AG04450 (cell line): Measurements from ENCODE around the gene MEIKIN. TPM values are rescaled to one million over a fixed set of nuclear protein-coding genes. Genes with fewer than 3 reads are reported as not detected.

Experiments
- CTCF ChIA-PET: fragments of 300-600, 350-600 bp; formaldehyde crosslinking; extraction: SDS; loops from one replicate; lab custom pipeline; 2022; ENCODE audit warnings: antibody characterized with exemption, inconsistent platforms; lab: Charles Lee
- POLR2A ChIA-PET: fragments of 350-600 bp; formaldehyde crosslinking; extraction: SDS; loops from one replicate; lab custom pipeline; 2021; ENCODE audit warnings: antibody characterized with exemption, inconsistent platforms; lab: Yijun Ruan, JAX
- DNase-seq: peaks from one replicate; pipeline ENCODE4 v3.0.0-alpha.2; 2011; ENCODE audit warnings: low read depth, low spot score
- H3K27ac ChIP-seq: one replicate; pipeline ENCODE4 v1.5.1; 2012; ENCODE audit warnings: low read depth, low read length, control low read depth
- H3K27me3 ChIP-seq: one replicate; pipeline ENCODE4 v1.6.0; 2012; ENCODE audit warnings: low read length; ENCODE audit not compliant: control insufficient read depth, insufficient read depth
- H3K4me3 ChIP-seq: 2 replicates; pipeline ENCODE4 v1.5.1; 2011; ENCODE audit warnings: mild to moderate bottlenecking, low read depth, low read length, control low read depth
- H3K9me3 ChIP-seq: 2 replicates; pipeline ENCODE4 v1.5.1; 2012; ENCODE audit warnings: low read length; ENCODE audit not compliant: control insufficient read depth, insufficient read depth
- CTCF ChIP-seq: IDR thresholded peaks from 2 replicates; pipeline ENCODE4 v1.5.1; 2011; ENCODE audit warnings: low read depth, low read length, control low read depth, inconsistent platforms
- polyA plus RNA-seq: library from polyadenylated mRNA; depleted of rRNA; stranded (reverse); fragments of >200 nt; gene quantifications from 2 replicates; pipeline ENCODE4 v1.2.3, GENCODE V29; 2011

The MEIKIN gene
- polyA plus RNA-seq, 1 experiment = not detected

- Histone ChIP-seq H3K9me3 (no peaks in the 10 kb centered on the region), H3K27me3 (no peaks in the 10 kb centered on the region), H3K4me3 (no peak overlapping the region), H3K27ac (no peak overlapping the region)
- CTCF ChIA-PET = interaction anchor here (1.2 kb wide), 1 partner anchor 11 kb away, joined by 3 read pairs; no protein-coding TSS in a partner anchor
- POLR2A ChIA-PET = interaction anchor here (1.0 kb wide), 1 partner anchor 201 kb away, joined by 3 read pairs; no protein-coding TSS in a partner anchor
- no peak for TF ChIP-seq CTCF
- no peak for DNase-seq
Measured at GRCh38 chr5:131790550-131790949, 154.9 kb downstream of the MEIKIN start.

- TF ChIP-seq CTCF = no peak
- Histone ChIP-seq H3K27me3 (no peaks in the 10 kb centered on the region), H3K4me3 (no peak overlapping the region), H3K27ac (no peak overlapping the region), H3K9me3 (no peaks in the 10 kb centered on the region)
- CTCF ChIA-PET = no interaction called here
- no peak for DNase-seq
- POLR2A ChIA-PET = no interaction called here
Measured at GRCh38 chr5:131789765-131790164, 155.7 kb downstream of the MEIKIN start.

- H3K27ac ChIP-seq = no peak overlapping the region
- CTCF ChIA-PET = no interaction called here
Measured at GRCh38 chr5:131787736-131788135, 157.7 kb downstream of the MEIKIN start.

GRCh38 chr5:131786900-131787692, 158.4 kb downstream of the MEIKIN start:
- H3K4me3 ChIP-seq = no peak overlapping the region
- no peaks in the 10 kb centered on the region for H3K27me3 ChIP-seq
- peaks cover 5% of the 10 kb centered on the region; the same call in 1 of the 2 replicates for H3K9me3 ChIP-seq
- POLR2A ChIA-PET = interaction anchor here (2.0 kb wide), 1 partner anchor 10 kb away, joined by 6 read pairs; the partner anchor contains the start of gene FNIP1
- TF ChIP-seq CTCF = no peak
- DNase-seq = no peak
- no peak overlapping the region for H3K27ac ChIP-seq
- CTCF ChIA-PET = no interaction called here

More at GRCh38 chr5:131787736-131788135, 157.7 kb downstream of the MEIKIN start:
- DNase-seq = no peak
- Histone ChIP-seq H3K27me3 (no peaks in the 10 kb centered on the region), H3K9me3 (peaks cover 1% of the 10 kb centered on the region; the same call in 1 of the 2 replicates), H3K4me3 (no peak overlapping the region)
- POLR2A ChIA-PET = interaction anchor here (2.0 kb wide), 1 partner anchor 9 kb away, joined by 6 read pairs; the partner anchor contains the start of gene FNIP1
- TF ChIP-seq CTCF = no peak

GRCh38 chr5:131786036-131786435, 159.4 kb downstream of the MEIKIN start:
- Histone ChIP-seq H3K9me3 (peaks cover 5% of the 10 kb centered on the region; the same call in 1 of the 2 replicates), H3K4me3 (no peak overlapping the region), H3K27ac (no peak overlapping the region), H3K27me3 (no peaks in the 10 kb centered on the region)
- CTCF ChIA-PET = no interaction called here
- POLR2A ChIA-PET = no interaction called here
- no peak for DNase-seq
- TF ChIP-seq CTCF = no peak
